Measurements from ENCODE around the gene CCNF.

The CCNF gene

GRCh38 chr16:2482249-2482648, 53.0 kb downstream of the CCNF start:
- no peak for DNase-seq (ENCODE audit: low read depth, low spot score)
- H3K27ac ChIP-seq = no peak overlapping the region

GRCh38 chr16:2482708-2483534, 53.7 kb downstream of the CCNF start:
- H3K27ac ChIP-seq = no peak overlapping the region
- DNase-seq (ENCODE audit: low read depth, low spot score) = no peak

GRCh38 chr16:2483939-2484897, 55.0 kb downstream of the CCNF start:
- no peak overlapping the region for H3K27ac ChIP-seq
- no peak for DNase-seq (ENCODE audit: low read depth, low spot score)

- no peak for DNase-seq (ENCODE audit: low read depth, low spot score)
- H3K27ac ChIP-seq = no peak overlapping the region
These were observed 55.8 kb downstream of the CCNF start for GRCh38 chr16:2484898-2485508.

- H3K27ac ChIP-seq = no peak overlapping the region
- no peak for DNase-seq (ENCODE audit: low read depth, low spot score)
These were observed 56.7 kb downstream of the CCNF start for GRCh38 chr16:2485811-2486507.

- no peak for DNase-seq (ENCODE audit: low read depth, low spot score)
- no peak overlapping the region for H3K27ac ChIP-seq
These were observed 57.6 kb downstream of the CCNF start for GRCh38 chr16:2486645-2487516.

- no peak overlapping the region for H3K27ac ChIP-seq
- DNase-seq (ENCODE audit: low read depth, low spot score) = no peak
These were observed 58.2 kb downstream of the CCNF start for GRCh38 chr16:2487517-2487842.

GRCh38 chr16:2487903-2488531, 58.8 kb downstream of the CCNF start:
- H3K27ac ChIP-seq = no peak overlapping the region
- DNase-seq (ENCODE audit: low read depth, low spot score) = no peak

- DNase-seq (ENCODE audit: low read depth, low spot score) = no peak
- H3K27ac ChIP-seq = no peak overlapping the region
These were observed 60.3 kb downstream of the CCNF start for GRCh38 chr16:2489581-2489980.

- no peak overlapping the region for H3K27ac ChIP-seq
- no peak for DNase-seq (ENCODE audit: low read depth, low spot score)
These were observed 61.2 kb downstream of the CCNF start for GRCh38 chr16:2490190-2491105.

- DNase-seq (ENCODE audit: low read depth, low spot score) = no peak
- no peak overlapping the region for H3K27ac ChIP-seq
These were observed 63.0 kb downstream of the CCNF start for GRCh38 chr16:2492292-2492691.

GRCh38 chr16:2493605-2494004, 64.4 kb downstream of the CCNF start:
- DNase-seq (ENCODE audit: low read depth, low spot score) = no peak

GRCh38 chr16:2494616-2495015, 65.4 kb downstream of the CCNF start:
- no peak for DNase-seq (ENCODE audit: low read depth, low spot score)
- no peak overlapping the region for H3K27ac ChIP-seq

More at GRCh38 chr16:2493605-2494004, 64.4 kb downstream of the CCNF start:
- no peak overlapping the region for H3K27ac ChIP-seq

- no peak overlapping the region for H3K27ac ChIP-seq
- DNase-seq (ENCODE audit: low read depth, low spot score) = no peak
These were observed 65.8 kb downstream of the CCNF start for GRCh38 chr16:2495041-2495440.

GRCh38 chr16:2496223-2497115, 67.2 kb downstream of the CCNF start:
- no peak overlapping the region for H3K27ac ChIP-seq
- no peak for DNase-seq (ENCODE audit: low read depth, low spot score)

GRCh38 chr16:2497116-2497630, 67.9 kb downstream of the CCNF start:
- no peak for DNase-seq (ENCODE audit: low read depth, low spot score)
- no peak overlapping the region for H3K27ac ChIP-seq
